Thyroid gland (tissue), 4 donors: ENCODE results near the gene SEPTIN1.

Experiments
- POLR2A ChIP-seq, 2 donors: fragments of 450-650 bp; IDR thresholded peaks; one replicate each; pipeline ENCODE4 v1.6.1; 2017; ENCODE audit warnings: antibody characterized with exemption in 2 of 2, mild to moderate bottlenecking in 2 of 2, moderate library complexity in 1 of 2
- TF ChIP-seq, protein P1 (sequence below), 6 experiments: fragments of 200-600 bp in 3 of 6; fragments of 450-650 bp in 3 of 6; sonication (generic) in 3 of 6; IDR thresholded peaks; one replicate each; pipeline ENCODE4 v1.5.1; 2016 to 2019; ENCODE audit warnings: antibody characterized with exemption in 6 of 6, mild to moderate bottlenecking in 2 of 6, inconsistent platforms in 1 of 6, moderate library complexity in 1 of 6

DNA sequence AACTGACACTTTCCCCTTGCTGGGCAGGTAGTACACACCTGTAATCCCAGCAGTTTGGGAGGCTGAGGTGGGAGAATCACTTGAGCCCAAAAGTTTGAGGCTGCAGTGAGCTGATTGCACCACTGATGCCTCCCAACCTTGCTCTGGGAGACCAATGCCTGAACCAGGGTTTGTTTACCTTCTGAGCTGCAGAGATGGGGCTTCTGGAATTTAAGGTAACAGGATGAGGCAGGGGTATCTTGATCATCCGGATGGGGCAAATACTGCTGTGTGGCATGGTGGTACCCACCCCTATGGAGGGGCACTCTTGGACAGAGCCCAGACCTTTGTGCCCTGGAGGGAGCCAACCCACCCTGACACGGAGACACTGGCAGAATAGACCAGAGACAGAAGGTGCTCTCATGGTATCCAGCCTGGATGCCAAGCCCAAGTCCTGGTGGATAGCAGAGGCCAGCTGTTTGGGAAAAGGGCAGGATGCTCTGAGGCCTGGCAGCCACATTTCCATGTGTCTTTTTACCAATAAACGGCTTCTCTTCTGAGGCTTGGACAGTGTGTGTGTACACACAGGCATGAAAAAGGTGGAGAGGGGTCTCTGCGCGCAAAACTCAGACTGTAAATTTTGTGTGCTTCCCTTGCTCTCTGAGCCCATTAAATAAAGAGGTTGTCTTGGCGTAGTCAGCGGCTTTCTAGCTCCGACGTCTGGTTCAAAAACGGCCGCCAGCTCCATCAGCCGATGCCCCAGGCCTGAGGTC lies 17.2 kb upstream of the SEPTIN1 start:
- TF ChIP-seq, protein P1, sequence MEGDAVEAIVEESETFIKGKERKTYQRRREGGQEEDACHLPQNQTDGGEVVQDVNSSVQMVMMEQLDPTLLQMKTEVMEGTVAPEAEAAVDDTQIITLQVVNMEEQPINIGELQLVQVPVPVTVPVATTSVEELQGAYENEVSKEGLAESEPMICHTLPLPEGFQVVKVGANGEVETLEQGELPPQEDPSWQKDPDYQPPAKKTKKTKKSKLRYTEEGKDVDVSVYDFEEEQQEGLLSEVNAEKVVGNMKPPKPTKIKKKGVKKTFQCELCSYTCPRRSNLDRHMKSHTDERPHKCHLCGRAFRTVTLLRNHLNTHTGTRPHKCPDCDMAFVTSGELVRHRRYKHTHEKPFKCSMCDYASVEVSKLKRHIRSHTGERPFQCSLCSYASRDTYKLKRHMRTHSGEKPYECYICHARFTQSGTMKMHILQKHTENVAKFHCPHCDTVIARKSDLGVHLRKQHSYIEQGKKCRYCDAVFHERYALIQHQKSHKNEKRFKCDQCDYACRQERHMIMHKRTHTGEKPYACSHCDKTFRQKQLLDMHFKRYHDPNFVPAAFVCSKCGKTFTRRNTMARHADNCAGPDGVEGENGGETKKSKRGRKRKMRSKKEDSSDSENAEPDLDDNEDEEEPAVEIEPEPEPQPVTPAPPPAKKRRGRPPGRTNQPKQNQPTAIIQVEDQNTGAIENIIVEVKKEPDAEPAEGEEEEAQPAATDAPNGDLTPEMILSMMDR (IDR thresholded peaks at IDR 0.05) = no peak
- no peak for TF ChIP-seq POLR2A (IDR thresholded peaks at IDR 0.05)
